OCI-LY3 (cell line): Measurements from ENCODE around the gene CEP250.

ENCODE experiments used
- H2AFZ ChIP-seq: fragments of 200-600, 300-600 bp; shearing (Covaris generic); 2 replicates; pipeline ENCODE4 v1.6.0; 2014; ENCODE audit warnings: antibody characterized with exemption, low read depth, low read length
- H3K27ac ChIP-seq: fragments of 200-600, 300-600 bp; sonication (generic); 2 replicates; pipeline ENCODE4 v1.5.1; 2014; ENCODE audit warnings: mild to moderate bottlenecking, low read length, moderate library complexity, mixed read lengths
- H3K27me3 ChIP-seq: fragments of 200-600, 300-600 bp; sonication (generic); 2 replicates; pipeline ENCODE4 v1.6.1; 2014; ENCODE audit warnings: low read depth, low read length, mixed read lengths
- H3K36me3 ChIP-seq: fragments of 200-600, 300-600 bp; sonication (generic); replicated peaks from 2 replicates; pipeline ENCODE3; 2014; ENCODE audit warnings: low read depth, low read length, mixed read lengths
- H3K4me1 ChIP-seq: fragments of 300-600, 200-600 bp; sonication (generic); 2 replicates; pipeline ENCODE4 v1.6.1; 2014; ENCODE audit warnings: low read length, mixed read lengths
- H3K4me2 ChIP-seq: fragments of 200-600, 300-600 bp; sonication (generic); 2 replicates; pipeline ENCODE4 v1.6.1; 2014; ENCODE audit warnings: low read length, mixed read lengths
- H3K4me3 ChIP-seq: fragments of 300-600, 200-600 bp; sonication (generic); 2 replicates; pipeline ENCODE4 v1.5.1; 2014; ENCODE audit warnings: antibody characterized with exemption, mild to moderate bottlenecking, low read length, moderate library complexity
- H3K79me2 ChIP-seq: fragments of 300-600, 200-600 bp; shearing (Covaris generic); 2 replicates; pipeline ENCODE4 v1.6.1; 2014; ENCODE audit warnings: mild to moderate bottlenecking, low read length, mixed read lengths
- H3K9ac ChIP-seq: fragments of 300-600, 200-600 bp; shearing (Covaris generic); 2 replicates; pipeline ENCODE4 v1.6.0; 2014; ENCODE audit warnings: mild to moderate bottlenecking, low read length, moderate library complexity
- H3K9me3 ChIP-seq: fragments of 200-600, 300-600 bp; shearing (Covaris generic); 2 replicates; pipeline ENCODE4 v1.6.1; 2014; ENCODE audit warnings: low read length, mixed read lengths; ENCODE audit not compliant: insufficient read depth
- H4K20me1 ChIP-seq: fragments of 200-600, 300-600 bp; sonication (generic); 2 replicates; pipeline ENCODE4 v1.6.1; 2016; ENCODE audit warnings: low read length, mixed read lengths; ENCODE audit not compliant: insufficient read depth
- CTCF ChIP-seq: fragments of 200-600, 300-600 bp; sonication (generic); IDR thresholded peaks from 2 replicates; pipeline ENCODE4 v1.5.1; 2014; ENCODE audit warnings: antibody characterized with exemption, low read length, low read depth
- EZH2phosphoT487 ChIP-seq: fragments of 200-600 bp; shearing (Covaris generic); IDR thresholded peaks from 2 replicates; pipeline ENCODE4 v1.6.1; 2018; ENCODE audit warnings: antibody characterized with exemption, mixed run types, low read depth

Gene CEP250

GRCh38 chr20:35467339-35468224 lies 12.2 kb downstream of the CEP250 start:
- no peaks in the 10 kb centered on the region for H3K79me2 ChIP-seq
- H3K27ac ChIP-seq: no peak overlapping the region
- H3K36me3 ChIP-seq: peaks cover 60% of the 10 kb centered on the region
- TF ChIP-seq CTCF (no peak), EZH2phosphoT487 (no peak)
- H3K9me3 ChIP-seq: no peaks in the 10 kb centered on the region
- no peak overlapping the region for H2AFZ ChIP-seq
- no peak overlapping the region for H3K4me3 ChIP-seq
- H3K27me3 ChIP-seq: no peaks in the 10 kb centered on the region
- H4K20me1 ChIP-seq: no peaks in the 10 kb centered on the region
- H3K9ac ChIP-seq: no peak overlapping the region
- no peak overlapping the region for H3K4me2 ChIP-seq
- H3K4me1 ChIP-seq: peaks cover 7% of the 10 kb centered on the region; the same call in 1 of the 2 replicates

GRCh38 chr20:35468671-35469334 lies 13.4 kb downstream of the CEP250 start:
- Histone ChIP-seq H4K20me1 (no peaks in the 10 kb centered on the region), H3K4me1 (peaks cover 7% of the 10 kb centered on the region; the same call in 1 of the 2 replicates), H3K79me2 (no peaks in the 10 kb centered on the region), H3K9me3 (no peaks in the 10 kb centered on the region), H3K9ac (no peak overlapping the region), H3K36me3 (peaks cover 66% of the 10 kb centered on the region), H3K4me2 (no peak overlapping the region), H2AFZ (no peak overlapping the region), H3K27me3 (no peaks in the 10 kb centered on the region), H3K4me3 (no peak overlapping the region), H3K27ac (no peak overlapping the region)
- TF ChIP-seq CTCF (no peak), EZH2phosphoT487 (no peak)

- Histone ChIP-seq H4K20me1 (no peaks in the 10 kb centered on the region), H3K4me3 (no peak overlapping the region), H3K9me3 (no peaks in the 10 kb centered on the region), H3K27ac (no peak overlapping the region), H3K4me2 (no peak overlapping the region), H3K9ac (no peak overlapping the region), H3K79me2 (no peaks in the 10 kb centered on the region), H2AFZ (no peak overlapping the region), H3K36me3 (peaks cover 77% of the 10 kb centered on the region), H3K4me1 (peaks cover 7% of the 10 kb centered on the region; the same call in 1 of the 2 replicates), H3K27me3 (no peaks in the 10 kb centered on the region)
- TF ChIP-seq EZH2phosphoT487 (no peak), CTCF (no peak)
Observed at GRCh38 chr20:35472209-35472608, 16.8 kb downstream of the CEP250 start.

GRCh38 chr20:35473684-35474083 lies 18.3 kb downstream of the CEP250 start:
- no peak overlapping the region for H3K27ac ChIP-seq

More at GRCh38 chr20:35473684-35474083, 18.3 kb downstream of the CEP250 start:
- no peak overlapping the region for H3K4me2 ChIP-seq
- no peak overlapping the region for H3K4me3 ChIP-seq
- H3K27me3 ChIP-seq: no peaks in the 10 kb centered on the region
- no peak overlapping the region for H3K9ac ChIP-seq
- H4K20me1 ChIP-seq: no peaks in the 10 kb centered on the region
- peaks cover 7% of the 10 kb centered on the region; the same call in 1 of the 2 replicates for H3K4me1 ChIP-seq
- H3K36me3 ChIP-seq: peaks cover 77% of the 10 kb centered on the region
- H2AFZ ChIP-seq: no peak overlapping the region
- no peaks in the 10 kb centered on the region for H3K9me3 ChIP-seq
- H3K79me2 ChIP-seq: no peaks in the 10 kb centered on the region
- no peak for TF ChIP-seq CTCF
- TF ChIP-seq EZH2phosphoT487: no peak
